OCI-LY7 (cell line): ENCODE results near the gene SMOC1.

Experiments used
- EZH2phosphoT487 ChIP-seq: fragments of 200-600 bp; sonication (generic); IDR thresholded peaks from 2 replicates; pipeline ENCODE4 v1.6.1; 2018; ENCODE audit warnings: low read depth, borderline replicate concordance, mild to moderate bottlenecking, mixed run types, antibody characterized with exemption, low read length, moderate library complexity, mixed read lengths
- TF ChIP-seq, protein P1 (sequence below): fragments of 200-600 bp; sonication (generic); conservative IDR thresholded peaks from 2 replicates; pipeline ENCODE4 v1.5.1; 2014; ENCODE audit warnings: mild to moderate bottlenecking, antibody characterized with exemption, low read length, moderate library complexity, mixed read lengths

DNA sequence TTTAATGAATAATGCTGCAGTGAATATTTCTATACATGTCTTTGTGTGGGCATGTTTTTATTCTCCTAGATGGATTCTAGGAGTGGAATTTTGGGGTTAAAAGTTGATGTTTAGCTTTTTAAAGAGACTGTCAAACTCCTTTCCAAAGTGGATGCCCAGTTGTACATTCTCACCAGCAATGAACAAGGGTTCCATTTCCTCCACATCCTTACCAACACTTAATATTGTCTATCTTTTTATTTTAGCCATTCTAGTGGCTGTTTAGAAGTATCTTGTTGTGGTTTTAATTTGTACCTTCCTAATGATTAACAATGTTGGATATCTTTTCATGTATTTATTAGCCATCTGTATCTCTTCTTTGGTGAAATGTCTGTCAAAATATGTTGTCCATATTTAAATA is 109.8 kb downstream of the SMOC1 start:
- TF ChIP-seq, protein P1, sequence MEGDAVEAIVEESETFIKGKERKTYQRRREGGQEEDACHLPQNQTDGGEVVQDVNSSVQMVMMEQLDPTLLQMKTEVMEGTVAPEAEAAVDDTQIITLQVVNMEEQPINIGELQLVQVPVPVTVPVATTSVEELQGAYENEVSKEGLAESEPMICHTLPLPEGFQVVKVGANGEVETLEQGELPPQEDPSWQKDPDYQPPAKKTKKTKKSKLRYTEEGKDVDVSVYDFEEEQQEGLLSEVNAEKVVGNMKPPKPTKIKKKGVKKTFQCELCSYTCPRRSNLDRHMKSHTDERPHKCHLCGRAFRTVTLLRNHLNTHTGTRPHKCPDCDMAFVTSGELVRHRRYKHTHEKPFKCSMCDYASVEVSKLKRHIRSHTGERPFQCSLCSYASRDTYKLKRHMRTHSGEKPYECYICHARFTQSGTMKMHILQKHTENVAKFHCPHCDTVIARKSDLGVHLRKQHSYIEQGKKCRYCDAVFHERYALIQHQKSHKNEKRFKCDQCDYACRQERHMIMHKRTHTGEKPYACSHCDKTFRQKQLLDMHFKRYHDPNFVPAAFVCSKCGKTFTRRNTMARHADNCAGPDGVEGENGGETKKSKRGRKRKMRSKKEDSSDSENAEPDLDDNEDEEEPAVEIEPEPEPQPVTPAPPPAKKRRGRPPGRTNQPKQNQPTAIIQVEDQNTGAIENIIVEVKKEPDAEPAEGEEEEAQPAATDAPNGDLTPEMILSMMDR = no peak
- no peak for TF ChIP-seq EZH2phosphoT487
